ENCODE results near the gene TRAF3IP1.
"Not testable (repeated sequence)": the region's sequence is repeated elsewhere in the genome, so short reads cannot be mapped to it uniquely, and the experiment has no call there.

The TRAF3IP1 gene

GRCh38 chr2:238381341-238382115 lies 61.2 kb downstream of the TRAF3IP1 start:
- DNase-seq (ENCODE audit: low spot score), result no peak

- DNase-seq (ENCODE audit: low spot score), result no peak
These were observed 62.1 kb downstream of the TRAF3IP1 start for GRCh38 chr2:238382381-238382781.

GRCh38 chr2:238383135-238383534 lies 62.8 kb downstream of the TRAF3IP1 start:
- no peak for DNase-seq (ENCODE audit: low spot score)

DNA sequence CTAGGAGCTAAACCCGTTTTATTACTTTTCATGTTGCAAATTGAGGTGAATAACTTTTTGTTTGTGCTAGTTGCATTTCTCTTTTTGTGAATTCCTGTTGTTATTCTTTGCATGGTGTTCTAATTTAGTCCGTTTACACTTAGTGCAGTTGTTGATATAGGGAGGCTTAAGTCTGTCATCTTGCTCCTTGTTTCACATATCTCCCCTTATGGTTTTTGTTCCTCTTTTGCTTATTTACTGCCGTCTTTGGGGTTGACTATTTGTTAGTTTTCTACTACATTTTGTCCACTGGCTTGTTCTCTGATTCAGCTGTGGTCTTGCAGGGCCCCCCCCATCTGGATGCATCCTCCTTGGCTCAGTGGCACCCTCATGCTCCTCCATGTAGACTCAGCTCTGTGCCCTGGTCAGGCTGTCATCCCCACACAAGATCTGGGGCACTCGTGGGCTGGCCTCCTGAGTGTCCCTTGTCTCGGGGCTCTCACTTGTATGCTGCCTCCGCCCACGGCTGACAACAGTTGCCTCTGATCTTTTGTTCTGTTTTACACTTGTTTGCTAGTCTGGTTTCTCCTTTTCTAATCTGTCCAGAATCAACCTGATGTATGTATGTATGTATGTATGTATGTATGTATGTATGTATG lies 63.5 kb downstream of the TRAF3IP1 start:
- DNase-seq (ENCODE audit: low spot score), result no peak

DNA sequence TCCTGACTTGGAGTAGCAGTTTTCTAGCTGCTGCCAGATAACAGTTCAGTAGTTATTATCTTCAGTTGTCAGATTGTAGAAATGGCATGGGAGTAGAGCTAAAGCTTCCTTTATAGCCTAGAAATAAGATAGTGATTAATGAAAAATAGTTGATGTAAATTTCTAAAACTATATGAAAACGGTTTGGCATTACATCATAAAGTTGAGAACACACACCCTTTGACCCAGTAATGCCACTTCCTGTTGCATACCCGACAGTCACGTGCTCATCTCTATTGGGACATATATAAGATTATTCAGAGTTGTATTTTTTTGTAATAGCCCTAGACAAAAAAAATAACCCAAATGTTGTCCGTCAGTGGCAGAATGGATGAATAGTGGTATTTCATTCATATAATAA lies 67.0 kb downstream of the TRAF3IP1 start:
- DNase-seq (ENCODE audit: low spot score), result no peak

DNA sequence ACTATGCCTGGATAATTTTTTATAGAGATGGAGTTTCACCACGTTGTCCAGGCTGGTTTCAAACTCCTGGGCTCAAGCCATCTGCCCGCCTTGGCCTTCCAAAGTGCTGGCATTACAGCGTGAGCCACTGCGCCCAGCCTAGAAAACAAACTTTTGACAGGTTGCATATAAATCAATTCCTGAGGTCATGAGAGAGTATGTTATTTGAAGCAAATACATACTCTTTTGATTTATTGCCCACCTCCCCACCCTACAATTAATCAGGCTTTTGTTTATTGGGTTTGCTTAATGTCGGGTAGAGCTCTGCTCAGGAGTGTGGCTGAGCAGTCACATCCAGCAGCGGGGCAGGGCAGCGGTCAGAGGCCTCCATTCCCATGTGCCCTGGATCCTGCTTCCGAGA lies 68.5 kb downstream of the TRAF3IP1 start:
- DNase-seq (ENCODE audit: low spot score), result no peak

- DNase-seq (ENCODE audit: low spot score), result no peak
These were observed 69.8 kb downstream of the TRAF3IP1 start for GRCh38 chr2:238389988-238390589.

- no peak for DNase-seq (ENCODE audit: low spot score)
These were observed 70.8 kb downstream of the TRAF3IP1 start for GRCh38 chr2:238391042-238391689.

DNA sequence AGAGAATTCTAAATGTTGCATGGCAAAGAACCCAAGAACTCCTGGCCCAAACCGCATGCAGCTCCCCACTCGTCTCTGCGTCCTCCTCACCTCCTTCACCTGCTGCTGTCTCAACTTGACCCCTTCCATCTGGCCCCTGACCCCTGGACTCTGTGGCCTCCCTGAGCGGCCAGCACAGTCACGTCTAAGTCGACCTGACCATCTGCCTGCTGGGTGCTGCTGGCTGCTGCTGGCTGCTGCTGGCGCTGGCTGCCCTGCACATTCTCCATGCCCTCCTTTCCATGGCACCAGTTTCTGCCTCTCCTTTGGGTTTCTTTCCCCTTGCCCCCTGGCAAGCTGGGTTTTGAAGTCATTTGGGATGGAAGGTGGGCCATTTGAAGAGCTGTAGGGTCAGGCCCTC lies 76.3 kb downstream of the TRAF3IP1 start:
- DNase-seq (ENCODE audit: low spot score), result no peak

DNA sequence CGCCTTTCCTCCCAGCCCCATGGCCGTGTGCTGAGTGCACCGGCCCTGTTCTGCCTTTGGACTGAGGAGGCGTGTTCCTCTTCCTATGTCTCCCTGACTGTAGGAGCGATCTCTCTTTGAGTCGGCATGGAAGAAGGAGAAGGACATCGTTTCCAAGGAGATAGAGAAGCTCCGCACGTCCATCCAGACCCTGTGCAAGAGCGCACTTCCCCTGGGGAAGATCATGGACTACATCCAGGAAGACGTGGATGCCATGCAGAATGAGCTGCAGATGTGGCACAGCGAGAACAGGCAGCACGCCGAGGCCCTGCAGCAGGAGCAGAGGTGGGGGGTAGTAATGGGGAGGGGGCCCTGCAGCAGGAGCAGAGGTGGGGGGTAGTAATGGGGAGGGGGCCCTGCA lies 77.0 kb downstream of the TRAF3IP1 start:
- DNase-seq (ENCODE audit: low spot score), result no peak

DNA sequence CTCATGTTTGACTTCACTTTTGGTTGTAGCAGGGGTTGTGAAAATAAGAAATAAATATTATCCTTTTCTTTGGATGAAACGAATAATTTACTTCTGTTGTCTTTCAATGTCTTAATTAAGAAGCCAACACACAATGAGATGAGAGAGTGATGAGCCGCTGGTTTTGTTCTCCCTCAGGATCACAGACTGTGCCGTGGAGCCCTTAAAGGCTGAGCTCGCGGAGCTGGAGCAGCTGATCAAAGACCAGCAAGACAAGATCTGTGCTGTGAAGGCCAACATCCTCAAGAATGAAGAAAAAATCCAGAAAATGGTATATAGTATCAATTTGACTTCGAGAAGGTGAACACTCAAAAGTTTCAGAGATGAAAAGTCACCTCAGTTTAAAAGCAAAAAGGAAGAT lies 78.3 kb downstream of the TRAF3IP1 start:
- DNase-seq (ENCODE audit: low spot score), result no peak

GRCh38 chr2:238399094-238399493 lies 78.8 kb downstream of the TRAF3IP1 start:
- DNase-seq (ENCODE audit: low spot score), result no peak

- DNase-seq (ENCODE audit: low spot score), result no peak
These were observed 81.2 kb downstream of the TRAF3IP1 start for GRCh38 chr2:238401551-238401950.

DNA sequence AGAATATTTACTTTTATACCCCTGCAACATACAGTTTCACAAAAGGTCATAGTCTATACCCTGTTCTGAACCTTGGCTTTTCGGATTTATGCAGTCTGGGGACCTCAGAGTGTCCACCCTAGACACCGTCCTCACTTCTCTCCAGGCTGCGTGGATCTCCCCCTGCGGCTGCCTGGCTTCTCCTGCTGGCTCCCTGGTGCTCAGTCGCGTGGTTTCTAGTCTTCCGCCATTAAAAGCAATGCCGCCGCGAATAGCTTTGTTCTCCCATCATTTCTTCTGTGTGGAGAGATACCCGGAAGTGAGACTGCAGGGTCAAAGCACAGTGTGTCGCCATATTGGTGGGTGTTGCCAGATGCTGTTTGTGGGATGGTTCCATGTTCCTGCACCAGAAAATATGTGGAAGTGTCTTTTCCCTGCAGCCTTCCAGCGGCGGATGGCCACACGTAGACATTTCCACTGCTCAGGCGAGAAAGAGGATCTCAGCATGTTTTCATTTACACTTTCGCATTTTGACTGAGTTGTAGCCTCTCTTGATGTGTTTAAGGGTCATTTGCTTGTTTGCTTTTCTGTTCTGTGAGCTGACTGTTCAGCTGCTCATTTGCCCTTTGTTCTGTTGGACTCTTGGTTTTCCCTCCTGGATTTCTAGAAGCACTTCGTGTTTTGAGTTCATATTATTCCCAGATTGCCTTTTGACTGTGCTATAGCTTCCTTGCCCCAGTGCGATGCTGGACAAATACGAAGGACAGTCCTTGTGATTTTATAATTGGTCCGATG lies 83.5 kb downstream of the TRAF3IP1 start:
- no peak for DNase-seq (ENCODE audit: low spot score)

DNA sequence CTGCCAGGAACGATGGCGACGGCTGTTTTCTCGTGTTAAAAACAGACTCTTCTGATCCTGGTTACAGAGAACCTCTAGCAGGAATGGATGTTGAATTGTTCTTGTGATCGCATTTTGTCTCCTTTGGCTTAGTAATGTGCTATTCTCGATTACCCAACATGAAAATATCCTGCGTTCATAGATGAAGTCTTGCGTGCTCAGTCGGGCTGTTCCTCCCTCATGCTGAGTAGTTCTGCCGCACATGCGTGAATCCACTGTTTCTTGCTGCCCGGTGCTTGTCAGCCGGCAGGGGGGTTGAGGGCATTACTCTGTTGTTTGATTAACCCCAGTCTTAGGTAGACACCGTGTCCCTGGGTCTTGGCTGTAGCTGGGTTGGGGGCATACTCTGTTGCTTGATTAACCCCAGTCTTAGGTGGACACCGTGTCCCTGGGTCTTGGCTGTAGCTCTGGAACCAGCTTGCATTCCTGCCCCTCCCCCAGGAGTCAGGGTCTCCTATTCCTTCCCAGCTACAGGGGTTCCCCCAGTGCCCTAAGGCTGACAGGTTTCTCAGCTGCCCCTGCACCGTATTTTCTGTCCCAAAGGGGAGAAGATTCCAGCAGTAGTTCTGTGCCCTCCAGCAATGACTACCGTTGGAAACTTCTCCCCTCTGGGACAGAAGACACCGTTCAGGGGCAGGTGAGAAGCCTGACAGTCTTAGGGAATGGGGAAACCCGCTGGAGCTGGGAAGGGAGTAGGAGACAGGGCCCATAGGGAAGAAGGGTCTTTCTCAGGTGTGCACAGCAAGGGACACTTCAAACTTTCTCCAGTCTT lies 84.3 kb downstream of the TRAF3IP1 start:
- no peak for DNase-seq (ENCODE audit: low spot score)

DNA sequence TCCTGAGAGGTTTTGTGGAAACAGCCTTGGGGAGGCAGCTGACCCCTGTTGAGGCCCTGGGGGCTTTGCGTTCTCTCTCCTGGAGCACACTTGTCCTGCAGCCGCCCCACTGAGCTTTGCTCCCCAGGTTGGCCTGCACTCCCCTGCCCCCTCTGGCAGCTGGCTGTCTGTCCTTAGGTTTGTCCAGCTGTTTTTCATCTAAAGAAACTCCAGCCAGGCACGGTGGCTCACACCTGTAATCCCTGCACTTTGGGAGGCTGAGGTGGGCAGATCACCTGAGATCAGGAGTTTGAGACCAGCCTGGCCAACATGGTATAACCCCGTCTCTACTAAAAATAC lies 84.9 kb downstream of the TRAF3IP1 start:
- DNase-seq (ENCODE audit: low spot score), result not testable (repeated sequence)

- no peak for DNase-seq (ENCODE audit: low spot score)
These were observed 86.1 kb downstream of the TRAF3IP1 start for GRCh38 chr2:238406221-238406997.

- DNase-seq (ENCODE audit: low spot score), result no peak
These were observed 86.6 kb downstream of the TRAF3IP1 start for GRCh38 chr2:238406998-238407285.

DNA sequence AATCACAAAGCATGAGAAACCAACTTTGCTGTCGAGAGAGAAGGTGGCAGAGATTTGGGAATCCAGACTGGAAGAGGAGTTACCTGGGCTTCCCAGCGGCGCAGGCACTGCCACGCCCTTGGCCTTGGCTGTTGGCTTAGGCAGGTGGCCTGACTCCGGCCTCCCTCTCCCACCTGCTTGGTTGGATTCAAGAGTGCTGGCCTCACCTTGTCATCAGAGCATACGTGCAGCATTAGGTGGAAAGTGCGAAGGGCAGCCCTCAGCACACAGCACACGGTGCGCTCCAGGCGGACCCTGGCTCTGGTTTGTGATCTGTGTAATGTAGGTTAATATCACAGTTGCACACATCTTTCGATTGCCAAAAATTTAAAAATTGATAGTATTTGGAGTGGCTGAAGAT lies 87.2 kb downstream of the TRAF3IP1 start:
- DNase-seq (ENCODE audit: low spot score), result no peak

DNA sequence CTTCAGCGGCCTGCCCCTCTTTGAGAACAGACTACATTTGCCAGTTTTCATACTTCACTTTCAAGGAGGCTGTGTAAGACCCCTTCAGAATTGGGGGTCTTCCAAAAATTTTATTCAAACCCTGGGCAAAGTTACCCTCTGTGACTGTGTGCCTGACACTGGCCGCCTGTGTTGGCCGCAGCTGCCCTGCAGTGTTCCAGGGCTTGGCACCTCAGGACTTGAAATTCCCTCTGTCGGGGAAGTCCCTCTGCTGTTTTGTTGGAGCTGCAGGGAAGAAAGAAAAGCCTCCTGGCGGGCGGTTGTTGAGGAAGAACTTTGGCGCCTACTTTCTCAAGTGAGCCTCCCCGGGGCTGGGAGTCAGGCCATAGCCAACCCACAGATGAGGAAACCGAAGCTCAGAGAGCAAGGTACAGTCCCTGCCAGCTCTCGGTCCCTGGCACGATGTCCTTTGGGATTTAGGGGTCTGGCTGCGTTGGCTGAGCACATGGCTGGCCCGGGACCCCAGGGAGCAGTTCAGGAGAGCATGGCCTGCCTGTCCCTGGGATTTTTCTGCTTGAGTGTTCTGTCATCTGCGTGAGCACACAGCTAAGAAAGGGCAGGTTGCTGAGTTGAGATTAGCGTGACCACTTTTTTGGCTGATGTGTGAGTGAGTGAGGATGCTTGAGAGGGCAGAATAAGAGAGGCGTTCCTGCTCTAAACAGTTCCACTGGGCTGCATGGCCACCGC lies 88.5 kb downstream of the TRAF3IP1 start:
- DNase-seq (ENCODE audit: low spot score), result no peak

All from HuH-7.5 (cell line).